ENCODE results near the gene SAMD9L.
"Not testable (repeated sequence)": the region's sequence is repeated elsewhere in the genome, so short reads cannot be mapped to it uniquely, and the experiment has no call there.

DNA sequence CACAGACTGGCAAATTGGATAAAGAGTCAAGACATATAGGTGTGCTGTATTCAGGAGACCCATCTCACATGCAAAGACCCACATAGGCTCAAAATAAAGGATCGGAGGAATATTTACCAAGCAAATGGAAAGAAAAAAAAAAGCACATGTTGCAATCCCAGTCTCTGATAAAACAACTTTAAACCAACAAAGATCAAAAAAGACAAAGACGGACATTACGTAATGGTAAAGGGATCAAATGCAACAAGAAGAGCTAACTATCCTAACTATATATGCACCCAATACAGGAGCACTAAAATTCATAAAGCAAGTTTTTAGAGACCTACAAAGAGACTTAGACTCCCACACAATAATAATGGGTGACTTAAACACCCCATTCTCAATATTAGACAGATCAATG lies 24.7 kb downstream of the SAMD9L start:
- not testable (repeated sequence) for TF ChIP-seq RAD21 (IDR thresholded peaks at IDR 0.05); GABPA (IDR thresholded peaks at IDR 0.05 in 1 of 2, conservative IDR thresholded peaks at IDR 0.05 in 1 of 2)
- TF ChIP-seq, protein P1, sequence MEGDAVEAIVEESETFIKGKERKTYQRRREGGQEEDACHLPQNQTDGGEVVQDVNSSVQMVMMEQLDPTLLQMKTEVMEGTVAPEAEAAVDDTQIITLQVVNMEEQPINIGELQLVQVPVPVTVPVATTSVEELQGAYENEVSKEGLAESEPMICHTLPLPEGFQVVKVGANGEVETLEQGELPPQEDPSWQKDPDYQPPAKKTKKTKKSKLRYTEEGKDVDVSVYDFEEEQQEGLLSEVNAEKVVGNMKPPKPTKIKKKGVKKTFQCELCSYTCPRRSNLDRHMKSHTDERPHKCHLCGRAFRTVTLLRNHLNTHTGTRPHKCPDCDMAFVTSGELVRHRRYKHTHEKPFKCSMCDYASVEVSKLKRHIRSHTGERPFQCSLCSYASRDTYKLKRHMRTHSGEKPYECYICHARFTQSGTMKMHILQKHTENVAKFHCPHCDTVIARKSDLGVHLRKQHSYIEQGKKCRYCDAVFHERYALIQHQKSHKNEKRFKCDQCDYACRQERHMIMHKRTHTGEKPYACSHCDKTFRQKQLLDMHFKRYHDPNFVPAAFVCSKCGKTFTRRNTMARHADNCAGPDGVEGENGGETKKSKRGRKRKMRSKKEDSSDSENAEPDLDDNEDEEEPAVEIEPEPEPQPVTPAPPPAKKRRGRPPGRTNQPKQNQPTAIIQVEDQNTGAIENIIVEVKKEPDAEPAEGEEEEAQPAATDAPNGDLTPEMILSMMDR (IDR thresholded peaks at IDR 0.05; ENCODE audit: low read depth, low read length, missing input control): not testable (repeated sequence)
- TF ChIP-seq, protein P2, sequence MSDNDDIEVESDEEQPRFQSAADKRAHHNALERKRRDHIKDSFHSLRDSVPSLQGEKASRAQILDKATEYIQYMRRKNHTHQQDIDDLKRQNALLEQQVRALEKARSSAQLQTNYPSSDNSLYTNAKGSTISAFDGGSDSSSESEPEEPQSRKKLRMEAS (IDR thresholded peaks at IDR 0.05): not testable (repeated sequence)
